Suprapubic skin (tissue), 3 donors: ENCODE results near the gene TEAD4.

Experiments used
- EP300 ChIP-seq: sonication (generic); formaldehyde crosslinking; IDR thresholded peaks from one replicate; pipeline ENCODE4 v1.6.1; 2017; ENCODE audit warnings: antibody characterized with exemption
- POLR2A ChIP-seq, 2 donors: fragments of 450-650 bp; IDR thresholded peaks; one replicate each; pipeline ENCODE4 v1.6.1; 2017; ENCODE audit warnings: antibody characterized with exemption in 2 of 2, mild to moderate bottlenecking in 2 of 2, moderate library complexity in 2 of 2
- TF ChIP-seq, protein P1 (sequence below), 2 donors: fragments of 200-600 bp in 1 of 2; fragments of 450-650 bp in 1 of 2; sonication (generic) in 1 of 2; IDR thresholded peaks; one replicate each; pipeline ENCODE4 v1.5.1; 2016 to 2019; ENCODE audit warnings: antibody characterized with exemption in 2 of 2, mild to moderate bottlenecking in 1 of 2, moderate library complexity in 1 of 2

DNA sequence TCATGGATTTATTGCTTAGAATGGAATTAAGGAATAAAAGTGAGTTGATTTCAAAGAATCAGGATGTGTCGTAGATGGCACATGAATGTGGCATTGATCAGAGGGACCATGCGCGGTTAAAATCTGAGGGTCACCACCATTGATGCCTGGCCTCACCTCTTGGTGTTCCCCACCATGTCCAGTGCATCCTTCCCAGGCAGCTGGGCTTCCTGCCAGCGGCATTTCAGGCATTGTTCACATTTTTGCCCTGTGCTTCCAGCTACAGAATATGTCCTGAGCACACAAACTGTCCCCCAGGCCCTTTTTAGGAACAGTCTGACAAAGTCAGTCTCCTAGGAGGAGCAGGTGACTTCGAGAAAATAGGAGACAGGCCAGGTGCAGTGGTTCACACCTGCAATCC lies 76.0 kb downstream of the TEAD4 start:
- TF ChIP-seq, protein P1, sequence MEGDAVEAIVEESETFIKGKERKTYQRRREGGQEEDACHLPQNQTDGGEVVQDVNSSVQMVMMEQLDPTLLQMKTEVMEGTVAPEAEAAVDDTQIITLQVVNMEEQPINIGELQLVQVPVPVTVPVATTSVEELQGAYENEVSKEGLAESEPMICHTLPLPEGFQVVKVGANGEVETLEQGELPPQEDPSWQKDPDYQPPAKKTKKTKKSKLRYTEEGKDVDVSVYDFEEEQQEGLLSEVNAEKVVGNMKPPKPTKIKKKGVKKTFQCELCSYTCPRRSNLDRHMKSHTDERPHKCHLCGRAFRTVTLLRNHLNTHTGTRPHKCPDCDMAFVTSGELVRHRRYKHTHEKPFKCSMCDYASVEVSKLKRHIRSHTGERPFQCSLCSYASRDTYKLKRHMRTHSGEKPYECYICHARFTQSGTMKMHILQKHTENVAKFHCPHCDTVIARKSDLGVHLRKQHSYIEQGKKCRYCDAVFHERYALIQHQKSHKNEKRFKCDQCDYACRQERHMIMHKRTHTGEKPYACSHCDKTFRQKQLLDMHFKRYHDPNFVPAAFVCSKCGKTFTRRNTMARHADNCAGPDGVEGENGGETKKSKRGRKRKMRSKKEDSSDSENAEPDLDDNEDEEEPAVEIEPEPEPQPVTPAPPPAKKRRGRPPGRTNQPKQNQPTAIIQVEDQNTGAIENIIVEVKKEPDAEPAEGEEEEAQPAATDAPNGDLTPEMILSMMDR (IDR thresholded peaks at IDR 0.05), result no peak
- no peak for TF ChIP-seq POLR2A (IDR thresholded peaks at IDR 0.05)
- TF ChIP-seq EP300, result no peak
